Loucy (cell line): ENCODE results near the gene STAU1.

Experiments
- H2AFZ ChIP-seq: fragments of 200-600 bp; sonication (generic); 2 replicates; pipeline ENCODE4 v1.6.0; 2016; ENCODE audit warnings: antibody characterized with exemption, mild to moderate bottlenecking, low read length, moderate library complexity
- H3F3A ChIP-seq: fragments of 200-600 bp; 2 replicates; pipeline ENCODE4 v1.6.0; 2016; ENCODE audit warnings: antibody characterized with exemption, low read depth, mild to moderate bottlenecking
- H3K27me3 ChIP-seq: fragments of 200-600 bp; sonication (generic); 2 replicates; pipeline ENCODE4 v1.6.1; 2014; ENCODE audit warnings: low read length, mild to moderate bottlenecking; ENCODE audit not compliant: insufficient read depth, poor library complexity, severe bottlenecking
- H3K36me3 ChIP-seq: fragments of 200-600 bp; sonication (generic); 2 replicates; pipeline ENCODE4 v1.6.1; 2016; ENCODE audit warnings: low read length; ENCODE audit not compliant: insufficient read depth
- H3K4me1 ChIP-seq: fragments of 200-600 bp; sonication (generic); 2 replicates; pipeline ENCODE4 v1.5.1; 2014; ENCODE audit warnings: low read length, mild to moderate bottlenecking; ENCODE audit not compliant: insufficient read depth, poor library complexity, severe bottlenecking
- H3K4me2 ChIP-seq: fragments of 200-600 bp; sonication (generic); 2 replicates; pipeline ENCODE4 v1.6.0; 2014; ENCODE audit warnings: antibody characterized with exemption, low read length, low read depth, mild to moderate bottlenecking; ENCODE audit not compliant: poor library complexity, severe bottlenecking
- H3K4me3 ChIP-seq: fragments of 200-600 bp; sonication (generic); 2 replicates; pipeline ENCODE4 v1.5.1; 2014; ENCODE audit warnings: low read length, mild to moderate bottlenecking, mixed read lengths; ENCODE audit not compliant: poor library complexity, severe bottlenecking
- H3K79me2 ChIP-seq: fragments of 200-600 bp; sonication (generic); 2 replicates; pipeline ENCODE4 v1.6.1; 2014; ENCODE audit warnings: low read length; ENCODE audit not compliant: insufficient read depth
- H3K9ac ChIP-seq: fragments of 200-600 bp; sonication (generic); 2 replicates; pipeline ENCODE4 v1.6.0; 2014; ENCODE audit warnings: mild to moderate bottlenecking, low read depth, low read length, moderate library complexity; ENCODE audit not compliant: poor library complexity, severe bottlenecking
- H3K9me2 ChIP-seq: fragments of 200-600 bp; sonication (generic); replicated peaks from 2 replicates; pipeline ENCODE4 v1.6.1; 2016; ENCODE audit warnings: low read depth, low read length, mixed read lengths
- H3K9me3 ChIP-seq: fragments of 200-600 bp; sonication (generic); 2 replicates; pipeline ENCODE4 v1.6.1; 2014; ENCODE audit warnings: mild to moderate bottlenecking, antibody characterized with exemption, low read length, low read depth; ENCODE audit not compliant: insufficient read depth
- H4K20me1 ChIP-seq: fragments of 200-600 bp; sonication (generic); 2 replicates; pipeline ENCODE4 v1.6.0; 2014; ENCODE audit warnings: antibody characterized with exemption, low read length, mild to moderate bottlenecking; ENCODE audit not compliant: insufficient read depth, poor library complexity, severe bottlenecking
- CTCF ChIP-seq: fragments of 200-600 bp; sonication (generic); conservative IDR thresholded peaks from 2 replicates; pipeline ENCODE4 v1.5.1; 2014; ENCODE audit warnings: mild to moderate bottlenecking, antibody characterized with exemption, low read length
- EZH2phosphoT487 ChIP-seq: fragments of 200-600 bp; IDR thresholded peaks from 2 replicates; pipeline ENCODE4 v1.6.1; 2018; ENCODE audit warnings: antibody characterized with exemption, mild to moderate bottlenecking, moderate library complexity, borderline replicate concordance

The STAU1 gene

GRCh38 chr20:49166534-49167449, 21.3 kb downstream of the STAU1 start:
- TF ChIP-seq CTCF (no peak), EZH2phosphoT487 (no peak)
- Histone ChIP-seq H3K4me2 (no peak overlapping the region), H3K9me3 (no peaks in the 10 kb centered on the region), H4K20me1 (peaks cover 52% of the 10 kb centered on the region), H3K9ac (no peak overlapping the region), H3K27me3 (no peaks in the 10 kb centered on the region), H3F3A (no peaks in the 10 kb centered on the region), H3K4me1 (no peaks in the 10 kb centered on the region), H2AFZ (no peak overlapping the region), H3K79me2 (peaks cover 79% of the 10 kb centered on the region), H3K9me2 (no peaks in the 10 kb centered on the region), H3K4me3 (no peak overlapping the region), H3K36me3 (peaks cover 29% of the 10 kb centered on the region)

GRCh38 chr20:49165611-49166010, 22.5 kb downstream of the STAU1 start:
- Histone ChIP-seq H3K79me2 (peaks cover 82% of the 10 kb centered on the region), H2AFZ (no peak overlapping the region), H3K9ac (no peak overlapping the region), H4K20me1 (peaks cover 48% of the 10 kb centered on the region), H3K4me2 (no peak overlapping the region), H3K36me3 (peaks cover 25% of the 10 kb centered on the region), H3K4me3 (no peak overlapping the region), H3K4me1 (no peaks in the 10 kb centered on the region), H3F3A (no peaks in the 10 kb centered on the region), H3K27me3 (no peaks in the 10 kb centered on the region), H3K9me3 (no peaks in the 10 kb centered on the region), H3K9me2 (no peaks in the 10 kb centered on the region)
- TF ChIP-seq CTCF = no peak
- TF ChIP-seq EZH2phosphoT487 = no peak

GRCh38 chr20:49163696-49164095, 24.4 kb downstream of the STAU1 start:
- Histone ChIP-seq H3K9ac (no peak overlapping the region), H3K4me3 (no peak overlapping the region), H3K9me3 (no peaks in the 10 kb centered on the region), H3K4me1 (no peaks in the 10 kb centered on the region), H3K79me2 (peaks cover 79% of the 10 kb centered on the region), H3F3A (no peaks in the 10 kb centered on the region), H3K4me2 (no peak overlapping the region), H3K36me3 (peaks cover 23% of the 10 kb centered on the region), H4K20me1 (peaks cover 39% of the 10 kb centered on the region), H2AFZ (no peak overlapping the region), H3K27me3 (no peaks in the 10 kb centered on the region), H3K9me2 (no peaks in the 10 kb centered on the region)
- TF ChIP-seq EZH2phosphoT487 = no peak
- no peak for TF ChIP-seq CTCF
